Measurements from ENCODE around the gene SARDH.

DNA sequence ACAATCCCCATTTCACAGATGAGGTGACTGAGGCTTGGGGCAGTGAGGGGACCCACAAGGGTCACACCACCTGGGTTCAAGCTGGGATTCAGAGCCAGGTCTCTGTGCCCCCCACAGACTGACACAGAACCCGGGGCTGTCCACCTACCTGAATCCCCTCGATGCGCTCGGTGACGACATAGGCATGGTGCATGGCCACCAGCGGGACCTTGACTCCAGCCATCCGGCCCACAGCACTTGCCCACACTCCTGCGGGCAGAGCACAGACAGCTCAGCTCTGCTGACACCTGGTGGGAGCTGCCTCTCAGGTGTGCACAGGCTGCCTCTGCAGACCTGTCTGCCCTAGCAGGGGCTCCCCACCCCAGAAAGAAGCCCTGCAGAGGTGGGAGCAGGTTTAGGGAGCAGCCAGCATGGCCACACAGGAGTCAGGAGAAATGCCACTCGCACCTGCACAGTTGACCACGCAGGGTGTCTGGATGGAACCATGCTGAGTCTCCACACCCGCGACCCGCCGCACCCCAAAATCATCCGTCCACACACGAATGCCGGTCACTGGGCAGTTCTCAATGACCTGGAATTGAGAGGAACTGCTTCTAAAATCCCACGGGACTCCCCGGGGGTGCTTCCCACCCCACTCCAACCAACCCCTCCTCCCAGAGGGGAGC lies 8.4 kb downstream of the SARDH start:
- no peak for TF ChIP-seq CTCF (IDR thresholded peaks at IDR 0.05)
- TF ChIP-seq POLR2A (IDR thresholded peaks at IDR 0.05): no peak
